Prostate gland (tissue), 2 donors: ENCODE measurements around the gene CFDP1.

Source experiments
- CTCF ChIP-seq, 4 experiments: fragments of 200-600 bp in 2 of 4; fragments of 450-650 bp in 2 of 4; sonication (generic) in 2 of 4; IDR thresholded peaks; 1 replicate in 3 of 4; 2 replicates in 1 of 4; pipeline ENCODE4 v1.5.1; 2016 to 2019; ENCODE audit warnings: antibody characterized with exemption in 4 of 4, mild to moderate bottlenecking in 2 of 4, moderate library complexity in 2 of 4
- POLR2A ChIP-seq: fragments of 450-650 bp; IDR thresholded peaks from one replicate; pipeline ENCODE4 v1.6.1; 2016; ENCODE audit warnings: antibody characterized with exemption, mild to moderate bottlenecking
- POLR2AphosphoS5 ChIP-seq: sonication (generic); formaldehyde crosslinking; IDR thresholded peaks from one replicate; pipeline ENCODE4 v1.6.1; 2017; ENCODE audit warnings: antibody characterized with exemption

DNA sequence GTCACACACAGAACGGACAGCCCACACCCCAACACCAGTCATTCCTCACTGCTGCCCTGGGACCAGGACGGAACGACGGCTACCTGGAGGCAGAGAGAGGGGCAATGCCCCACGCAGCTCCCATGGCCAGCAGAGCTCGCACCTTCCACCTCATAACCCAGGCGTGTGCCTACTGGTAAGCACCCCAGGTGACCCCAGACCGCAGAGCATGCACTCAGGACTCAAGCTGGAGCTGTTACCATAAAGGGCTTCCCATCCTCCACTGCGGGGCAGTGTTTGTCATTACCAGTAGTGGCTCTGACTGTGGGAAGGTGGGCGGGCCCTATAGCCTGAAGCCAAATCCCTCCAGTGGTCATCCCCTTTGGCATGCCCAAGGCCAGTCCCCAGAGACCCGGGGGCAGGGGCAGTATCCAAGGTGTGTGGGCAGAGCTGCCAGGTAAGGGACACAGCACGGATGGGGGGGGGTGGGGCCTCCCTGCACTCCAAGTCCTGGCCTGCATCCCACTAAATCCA lies 177.2 kb downstream of the CFDP1 start:
- no peak for TF ChIP-seq CTCF (IDR thresholded peaks at IDR 0.05)
- TF ChIP-seq POLR2A = no peak
- TF ChIP-seq POLR2AphosphoS5 = no peak
